GM18868 (cell line): Measurements from ENCODE around the gene CYP26B1.

Experiments
- ATAC-seq: cut with Tn5 transposase; IDR thresholded peaks from one replicate; pipeline ENCODE4 v1.9.1; 2021; ENCODE audit warnings: mild to moderate bottlenecking, moderate library complexity; ENCODE audit not compliant: unreplicated experiment

CYP26B1 gene

GRCh38 chr2:72155737-72156136, 8.1 kb upstream of the CYP26B1 start:
- ATAC-seq: no peak

GRCh38 chr2:72155151-72155550, 7.5 kb upstream of the CYP26B1 start:
- ATAC-seq: no peak

- ATAC-seq: no peak
These were observed 6.8 kb upstream of the CYP26B1 start for GRCh38 chr2:72154386-72154975.

GRCh38 chr2:72153924-72154323, 6.3 kb upstream of the CYP26B1 start:
- no peak for ATAC-seq

- no peak for ATAC-seq
These were observed 5.5 kb upstream of the CYP26B1 start for GRCh38 chr2:72153026-72153791.

GRCh38 chr2:72150861-72151356, 3.2 kb upstream of the CYP26B1 start:
- ATAC-seq: no peak

GRCh38 chr2:72150157-72150860, 2.6 kb upstream of the CYP26B1 start:
- peak; percentile 84 for ATAC-seq

- ATAC-seq: no peak
These were observed 2.0 kb upstream of the CYP26B1 start for GRCh38 chr2:72149556-72150156.

- ATAC-seq: no peak
These were observed 1.3 kb upstream of the CYP26B1 start for GRCh38 chr2:72148837-72149555.

- no peak for ATAC-seq
These were observed 558 bp upstream of the CYP26B1 start for GRCh38 chr2:72148003-72148836.

GRCh38 chr2:72146347-72147302, 1.0 kb downstream of the CYP26B1 start:
- ATAC-seq: no peak

- no peak for ATAC-seq
These were observed 1.9 kb downstream of the CYP26B1 start for GRCh38 chr2:72145658-72146329.

- no peak for ATAC-seq
These were observed 2.4 kb downstream of the CYP26B1 start for GRCh38 chr2:72145289-72145657.

GRCh38 chr2:72144632-72145288, 2.9 kb downstream of the CYP26B1 start:
- ATAC-seq: no peak

- ATAC-seq: no peak
These were observed 3.4 kb downstream of the CYP26B1 start for GRCh38 chr2:72144274-72144631.

- no peak for ATAC-seq
These were observed 4.0 kb downstream of the CYP26B1 start for GRCh38 chr2:72143441-72144273.
